HG03108 (cell line): ENCODE measurements around the gene TMEM38A.
"Not testable (repeated sequence)": the region's sequence is repeated elsewhere in the genome, so short reads cannot be mapped to it uniquely, and the experiment has no call there.

Experiments used
- ATAC-seq: cut with Tn5 transposase; IDR thresholded peaks from one replicate; pipeline ENCODE4 v1.9.1; 2021; ENCODE audit warnings: moderate library complexity; ENCODE audit not compliant: unreplicated experiment

TMEM38A gene

DNA sequence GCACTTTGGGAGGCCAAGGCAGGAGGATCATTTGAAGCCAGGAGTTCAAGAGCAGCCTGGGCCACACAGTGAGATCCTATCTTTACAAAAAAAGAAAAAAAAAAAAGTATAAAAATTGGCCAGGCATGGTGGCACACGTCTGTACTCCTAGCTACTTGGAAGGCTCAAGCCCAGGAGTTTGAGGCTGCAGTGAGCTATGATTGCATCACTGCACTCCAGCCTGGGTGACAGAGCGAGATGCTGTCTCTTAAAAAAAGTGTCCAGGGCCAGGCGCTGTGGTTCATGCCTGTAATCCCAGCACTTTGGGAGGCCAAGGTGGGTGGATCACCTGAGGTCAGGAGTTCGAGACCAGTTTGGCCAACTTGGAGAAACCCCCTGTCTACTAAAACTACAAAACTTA is 12.9 kb downstream of the TMEM38A start:
- ATAC-seq: not testable (repeated sequence)

- ATAC-seq: no peak
Observed at GRCh38 chr19:16676101-16676798, 15.3 kb downstream of the TMEM38A start.

DNA sequence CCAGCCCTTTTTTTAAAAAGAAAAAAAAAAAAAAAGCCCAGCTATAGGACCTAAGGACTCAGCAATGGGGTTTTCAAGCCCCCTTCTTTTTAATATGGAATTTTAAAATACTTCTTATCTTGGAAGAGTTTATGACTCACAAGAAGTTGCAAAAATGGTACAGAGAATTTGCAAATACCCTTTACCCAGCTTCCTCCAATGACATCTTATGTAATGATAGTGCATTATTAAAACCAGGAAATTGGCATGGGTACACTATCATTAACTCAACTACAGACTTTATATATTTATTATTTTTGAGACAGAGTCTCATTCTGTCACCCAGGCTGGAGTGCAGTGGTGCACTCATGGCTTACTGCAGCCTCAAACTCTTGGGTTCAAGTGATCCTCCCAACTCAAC is 16.1 kb downstream of the TMEM38A start:
- ATAC-seq: no peak

- no peak for ATAC-seq
Observed at GRCh38 chr19:16678498-16678897, 17.6 kb downstream of the TMEM38A start.

GRCh38 chr19:16679811-16680210 is 18.9 kb downstream of the TMEM38A start:
- ATAC-seq: no peak

DNA sequence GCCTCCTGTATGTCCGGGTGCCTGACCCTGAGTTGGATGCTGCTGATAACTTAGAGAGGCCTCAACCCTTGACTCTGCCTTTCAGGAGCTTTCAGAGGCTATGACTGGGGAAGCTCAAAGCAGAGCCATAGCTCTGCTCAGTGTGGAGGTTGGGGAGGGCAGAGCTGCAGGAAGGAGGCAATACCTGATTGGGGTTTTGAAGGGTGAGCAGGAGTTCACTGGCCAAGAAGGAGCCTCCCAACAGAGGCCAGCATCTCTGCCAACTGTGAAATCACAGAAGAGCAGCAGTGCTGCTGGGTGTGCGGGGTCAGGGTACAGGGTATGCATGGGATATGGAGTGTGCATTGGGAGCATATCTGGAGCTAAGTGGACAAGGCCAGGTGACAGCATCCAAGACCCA is 21.6 kb downstream of the TMEM38A start:
- no peak for ATAC-seq

DNA sequence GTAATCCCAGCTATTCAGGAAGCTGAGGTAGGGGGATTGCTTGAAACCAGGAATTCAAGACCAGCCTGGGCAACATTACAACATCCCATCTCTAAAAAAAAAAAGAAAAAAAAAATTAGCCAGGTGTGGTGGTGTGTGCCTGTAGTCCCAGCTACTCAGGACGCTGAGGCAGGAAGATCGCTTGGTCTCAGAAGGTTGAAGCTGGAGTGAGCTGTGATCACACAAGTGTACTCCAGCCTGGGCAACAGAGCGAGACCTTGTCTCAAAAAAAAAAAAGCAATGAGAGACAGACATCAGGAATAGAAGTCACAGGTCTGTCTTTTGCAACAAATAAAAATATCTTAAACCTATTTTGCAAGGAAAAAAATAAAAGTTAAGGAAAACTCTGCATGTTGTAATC is 23.3 kb downstream of the TMEM38A start:
- ATAC-seq: no peak

- ATAC-seq: no peak
Observed at GRCh38 chr19:16688084-16688483, 27.1 kb downstream of the TMEM38A start.

- no peak for ATAC-seq
Observed at GRCh38 chr19:16698914-16699313, 38.0 kb downstream of the TMEM38A start.

DNA sequence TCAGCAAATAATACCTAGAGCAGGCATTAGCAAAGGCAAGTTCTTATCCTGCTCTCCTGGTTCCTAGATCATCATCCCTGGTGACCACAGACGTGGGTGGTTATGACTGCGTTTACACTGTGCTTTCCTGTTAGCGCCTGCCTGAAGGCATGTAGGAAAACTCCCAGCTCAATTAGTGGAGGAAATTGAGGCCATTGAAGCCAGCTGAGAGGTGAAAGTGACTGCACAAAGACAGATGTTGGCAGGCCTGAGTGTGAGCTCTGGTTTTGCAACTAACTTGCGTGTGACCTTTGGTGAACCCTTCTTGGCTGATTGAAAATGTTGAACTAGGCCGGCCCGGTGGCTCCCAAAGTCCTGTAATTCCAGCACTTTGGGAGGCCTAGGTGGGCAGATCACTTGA is 41.2 kb downstream of the TMEM38A start:
- no peak for ATAC-seq

DNA sequence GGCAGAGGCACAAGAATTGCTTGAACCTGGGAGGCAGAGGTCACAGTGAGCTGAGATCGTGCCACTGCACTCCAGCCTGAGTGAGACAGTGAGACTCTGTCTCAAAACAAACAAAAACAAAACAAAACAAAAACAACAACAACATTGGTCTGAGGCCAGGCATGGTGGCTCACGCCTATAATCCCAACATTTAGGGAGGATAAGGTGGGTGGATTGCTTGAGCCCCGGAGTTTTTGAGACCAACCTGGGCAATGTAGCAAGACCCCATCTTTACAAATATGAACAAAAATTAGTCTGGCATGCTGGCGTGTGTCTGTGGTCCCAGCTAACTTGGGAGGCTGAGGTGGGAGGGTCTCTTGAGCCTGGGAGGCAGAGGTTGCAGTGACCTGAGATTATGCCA is 42.7 kb downstream of the TMEM38A start:
- ATAC-seq: no peak

GRCh38 chr19:16710870-16711269 is 49.9 kb downstream of the TMEM38A start:
- not testable (repeated sequence) for ATAC-seq

DNA sequence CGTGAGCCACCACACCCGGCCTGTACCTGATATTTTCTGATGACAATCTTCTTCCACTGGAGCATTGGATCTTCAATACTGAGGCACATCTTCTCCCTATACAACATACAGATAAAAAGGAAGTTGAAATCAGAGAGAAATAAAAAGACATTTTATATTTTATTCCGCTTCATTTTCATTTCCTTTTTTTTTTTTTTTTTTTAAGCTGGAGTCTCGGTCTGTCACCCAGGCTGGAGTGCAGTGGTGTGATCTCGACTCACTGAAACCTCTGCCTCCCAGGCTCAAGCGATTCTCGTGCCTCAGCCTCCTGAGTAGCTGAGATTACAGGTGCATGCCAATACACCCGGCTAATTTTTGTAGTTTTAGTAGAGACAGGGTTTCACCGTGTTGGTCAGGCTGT is 51.4 kb downstream of the TMEM38A start:
- ATAC-seq: not testable (repeated sequence)

GRCh38 chr19:16714702-16715287 is 53.9 kb downstream of the TMEM38A start:
- no peak for ATAC-seq

GRCh38 chr19:16715611-16716010 is 54.7 kb downstream of the TMEM38A start:
- no peak for ATAC-seq

DNA sequence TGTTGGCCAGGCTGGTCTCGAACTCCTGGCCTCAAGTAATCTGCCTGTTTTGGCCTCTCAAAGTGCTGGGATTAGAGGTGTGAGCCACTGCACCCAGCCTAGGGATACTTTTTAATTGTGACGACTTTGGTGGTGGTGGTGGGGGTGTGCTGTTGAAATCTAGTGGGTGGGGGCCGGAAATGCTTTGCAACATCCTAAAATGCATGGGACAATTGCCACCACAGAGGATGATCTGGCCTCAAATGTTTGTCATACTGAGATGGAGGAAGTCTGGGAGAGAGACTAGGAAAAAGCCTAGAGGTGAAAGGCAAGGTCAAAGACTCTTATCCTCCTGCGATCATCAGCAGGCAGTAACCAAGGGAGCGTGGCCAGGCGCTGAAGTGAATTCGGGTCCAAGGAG is 60.1 kb downstream of the TMEM38A start:
- ATAC-seq: no peak

GRCh38 chr19:16722591-16722990 is 61.7 kb downstream of the TMEM38A start:
- ATAC-seq: no peak

- ATAC-seq: no peak
Observed at GRCh38 chr19:16726916-16727315, 66.0 kb downstream of the TMEM38A start.

GRCh38 chr19:16735650-16736266 is 74.8 kb downstream of the TMEM38A start:
- ATAC-seq: not testable (repeated sequence)

GRCh38 chr19:16736709-16737108 is 75.8 kb downstream of the TMEM38A start:
- no peak for ATAC-seq

DNA sequence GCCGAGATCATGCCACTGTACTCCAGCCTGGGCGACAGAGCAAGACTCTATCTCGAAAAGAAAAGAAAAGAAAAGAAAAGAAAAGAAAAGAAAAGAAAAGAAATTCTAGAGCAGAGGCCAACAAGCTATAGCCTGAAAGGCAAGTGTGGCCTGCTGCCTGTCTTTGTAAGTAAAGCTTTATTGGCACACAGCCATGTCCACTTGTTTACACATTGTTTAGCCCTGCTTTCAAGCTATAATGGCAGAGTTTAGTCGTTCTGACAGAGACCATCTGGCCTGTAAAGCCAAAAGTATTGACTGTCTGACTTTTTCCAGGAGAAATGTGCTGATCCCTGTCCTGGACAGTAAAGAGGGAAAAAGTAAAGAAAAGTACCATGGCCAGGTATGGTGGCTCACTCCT is 77.0 kb downstream of the TMEM38A start:
- no peak for ATAC-seq

DNA sequence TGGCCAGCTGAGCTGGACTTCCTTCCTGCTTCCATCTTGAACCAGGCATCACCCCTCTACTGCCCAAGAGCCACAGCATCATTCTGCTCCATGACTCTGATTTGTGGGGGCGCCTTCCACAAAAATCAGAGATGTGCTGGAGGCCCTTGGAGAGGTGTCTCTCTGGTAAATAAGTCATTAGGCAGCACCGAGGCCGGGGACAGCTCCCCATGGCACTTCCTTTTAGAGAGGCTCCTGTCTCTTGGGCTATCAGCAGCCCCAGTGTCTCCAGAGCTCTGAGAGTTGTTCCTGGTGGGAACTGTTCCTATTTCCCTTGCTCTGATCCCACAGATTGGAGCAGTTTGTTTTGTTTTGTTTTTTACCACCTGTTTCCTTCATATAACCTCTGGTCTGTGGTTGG is 78.6 kb downstream of the TMEM38A start:
- no peak for ATAC-seq
